Measurements from ENCODE around the gene TSEN2.
"Not testable (repeated sequence)": the region's sequence is repeated elsewhere in the genome, so short reads cannot be mapped to it uniquely, and the experiment has no call there.

Gene TSEN2

GRCh38 chr3:12452361-12453330, 31.6 kb upstream of the TSEN2 start:
- DNase-seq (ENCODE audit: low spot score) = no peak

DNA sequence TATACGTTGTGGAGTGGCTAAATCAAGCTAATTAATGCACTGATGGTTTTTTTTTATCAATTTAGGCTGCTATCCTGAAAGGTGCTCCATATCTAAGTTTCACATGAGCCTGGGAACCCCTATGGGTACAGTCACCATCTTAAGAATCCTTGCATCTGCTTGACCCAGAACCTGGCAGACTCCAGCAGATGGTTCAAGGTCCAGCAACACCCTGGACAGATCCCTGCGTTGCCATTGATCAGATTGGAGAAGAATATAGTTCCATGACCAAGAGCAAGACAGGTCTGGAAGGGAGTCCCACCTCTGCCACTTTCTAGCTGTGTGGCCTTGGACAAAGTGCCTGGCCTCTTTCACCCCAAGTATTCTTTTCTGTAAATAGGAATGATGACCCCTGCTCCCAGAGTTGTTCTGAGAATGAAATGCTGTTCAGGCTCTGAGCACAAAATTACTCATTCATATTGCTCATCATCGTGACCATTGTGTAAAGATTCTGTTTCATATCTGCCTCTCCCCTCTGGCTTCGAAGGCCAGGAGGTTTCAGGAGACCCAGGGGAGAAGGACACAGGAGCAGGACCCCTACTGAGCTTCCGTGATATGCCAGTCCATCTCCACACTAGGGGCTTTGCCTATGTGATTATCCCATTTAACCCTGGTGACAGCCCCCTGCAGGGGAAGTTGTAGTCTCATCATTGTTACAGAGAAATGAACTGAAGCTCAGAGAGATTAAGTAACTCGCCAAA, 30.0 kb upstream of the TSEN2 start:
- DNase-seq (ENCODE audit: low spot score) = no peak

GRCh38 chr3:12454816-12455121, 29.5 kb upstream of the TSEN2 start:
- no peak for DNase-seq (ENCODE audit: low spot score)

- no peak for DNase-seq (ENCODE audit: low spot score)
These were observed 28.5 kb upstream of the TSEN2 start for GRCh38 chr3:12455740-12456139.

- no peak for DNase-seq (ENCODE audit: low spot score)
These were observed 27.8 kb upstream of the TSEN2 start for GRCh38 chr3:12456441-12456840.

DNA sequence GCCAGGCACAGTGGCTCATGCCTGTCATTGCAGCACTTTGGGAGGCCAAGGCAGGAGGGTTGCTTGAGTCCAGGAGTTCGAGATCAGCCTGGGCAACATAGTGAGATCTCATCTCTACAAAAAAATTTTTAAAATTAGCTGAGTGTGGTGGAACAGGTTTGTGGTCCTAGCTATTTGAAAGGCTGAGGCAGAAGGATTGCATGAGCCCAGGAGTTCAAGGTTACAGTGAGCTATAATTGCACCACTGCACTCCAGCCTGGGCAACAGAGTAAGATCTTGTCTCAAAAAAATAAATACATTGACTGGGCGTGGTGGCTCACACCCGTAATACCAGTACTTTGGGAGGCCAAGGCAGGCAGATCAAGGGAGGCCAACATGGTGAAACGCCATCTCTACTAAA, 26.9 kb upstream of the TSEN2 start:
- DNase-seq (ENCODE audit: low spot score) = not testable (repeated sequence)

DNA sequence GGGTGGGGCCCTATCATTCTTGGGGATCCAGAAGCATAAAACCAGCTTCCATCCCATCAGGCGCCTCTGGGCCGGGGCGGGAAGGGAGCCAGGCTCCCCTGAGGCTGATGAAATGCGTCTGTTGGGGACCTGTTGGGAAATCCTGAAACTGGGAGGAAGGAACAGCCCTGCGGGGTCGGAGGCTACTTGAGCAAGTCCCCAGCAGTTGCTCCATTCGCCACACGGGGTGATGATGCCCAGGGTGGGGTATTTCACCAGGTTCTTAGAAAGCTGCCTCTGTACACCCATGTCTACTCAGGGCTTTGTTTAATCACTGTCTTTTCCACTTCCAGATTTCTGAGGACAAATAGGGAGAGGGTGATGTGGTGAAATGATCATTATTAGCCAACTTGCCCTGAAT, 25.4 kb upstream of the TSEN2 start:
- no peak for DNase-seq (ENCODE audit: low spot score)

DNA sequence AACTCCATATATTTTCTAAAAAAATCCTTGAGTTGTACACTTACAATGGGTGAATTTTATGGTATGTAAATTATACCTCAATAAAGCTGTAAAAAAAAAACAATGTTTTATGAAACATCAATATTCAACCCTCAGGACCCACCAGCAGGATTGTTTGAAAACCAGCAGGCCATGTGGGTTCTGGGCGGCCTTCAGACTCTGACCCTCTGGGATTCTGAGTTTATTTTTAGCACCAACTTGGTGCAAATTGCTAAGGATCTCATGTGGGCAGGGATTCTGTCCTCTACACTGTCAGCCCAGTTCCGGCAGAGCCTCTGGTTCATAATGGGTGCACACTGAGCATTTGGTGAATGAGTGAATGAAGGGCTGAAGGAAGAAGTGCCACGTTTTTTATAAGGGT, 24.2 kb upstream of the TSEN2 start:
- DNase-seq (ENCODE audit: low spot score) = no peak

- no peak for DNase-seq (ENCODE audit: low spot score)
These were observed 23.1 kb upstream of the TSEN2 start for GRCh38 chr3:12461097-12461649.

DNA sequence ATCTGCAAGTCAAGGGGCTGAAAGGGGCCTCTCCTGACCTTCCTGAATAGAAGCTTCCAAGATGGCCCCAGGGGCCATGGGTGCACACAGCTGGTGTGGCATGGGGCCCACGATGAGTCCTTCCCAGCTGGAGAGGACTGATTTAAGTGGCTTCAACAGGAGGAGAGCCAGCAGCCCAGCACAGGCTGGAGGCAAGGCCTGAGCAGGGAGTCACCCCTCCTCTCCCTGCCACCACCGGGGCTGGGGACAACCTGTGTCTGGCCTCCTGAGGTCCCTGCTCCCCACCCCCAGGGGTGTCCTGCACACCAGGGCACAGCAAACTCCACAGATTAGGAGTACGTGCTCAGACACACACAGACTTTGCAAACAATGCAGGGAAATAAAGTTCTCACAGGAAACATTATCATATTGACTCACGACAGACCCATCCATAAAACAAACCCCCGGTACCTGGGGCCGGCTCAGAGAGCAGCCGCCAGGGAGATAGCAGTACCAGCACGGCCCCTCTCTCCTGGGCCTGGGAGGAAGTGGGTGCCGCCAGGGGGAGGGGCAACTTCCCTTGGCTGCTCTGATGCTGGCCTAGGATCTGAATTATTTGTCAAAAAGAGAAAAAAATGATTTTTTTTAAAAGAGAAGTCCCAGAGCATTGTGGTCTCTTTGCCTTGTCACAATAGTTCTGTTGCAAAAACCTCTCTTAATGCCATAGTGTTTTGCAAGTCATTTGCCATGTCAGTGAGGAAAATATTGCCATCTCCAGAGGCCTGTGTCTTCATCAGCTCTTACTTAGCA, 21.9 kb upstream of the TSEN2 start:
- DNase-seq (ENCODE audit: low spot score) = no peak

DNA sequence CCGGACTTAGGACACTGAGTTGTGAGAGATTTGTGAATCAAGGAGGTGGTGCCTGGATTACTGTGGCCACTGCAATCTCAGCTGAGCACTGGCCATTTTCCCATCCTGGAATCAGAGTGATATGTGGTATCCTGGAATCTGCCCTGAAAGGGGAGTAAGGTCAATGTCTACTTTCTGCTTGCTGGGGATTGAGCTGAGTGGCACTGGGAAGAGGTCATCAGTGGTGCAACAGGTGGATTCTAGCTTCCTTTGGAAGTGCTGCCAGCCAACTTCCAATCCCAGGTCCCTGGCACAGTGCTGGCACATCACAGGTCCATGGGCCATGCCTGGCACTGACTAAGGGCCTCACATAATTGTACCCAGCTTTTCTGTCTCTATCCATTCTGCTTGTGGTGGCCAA, 20.6 kb upstream of the TSEN2 start:
- DNase-seq (ENCODE audit: low spot score) = no peak

DNA sequence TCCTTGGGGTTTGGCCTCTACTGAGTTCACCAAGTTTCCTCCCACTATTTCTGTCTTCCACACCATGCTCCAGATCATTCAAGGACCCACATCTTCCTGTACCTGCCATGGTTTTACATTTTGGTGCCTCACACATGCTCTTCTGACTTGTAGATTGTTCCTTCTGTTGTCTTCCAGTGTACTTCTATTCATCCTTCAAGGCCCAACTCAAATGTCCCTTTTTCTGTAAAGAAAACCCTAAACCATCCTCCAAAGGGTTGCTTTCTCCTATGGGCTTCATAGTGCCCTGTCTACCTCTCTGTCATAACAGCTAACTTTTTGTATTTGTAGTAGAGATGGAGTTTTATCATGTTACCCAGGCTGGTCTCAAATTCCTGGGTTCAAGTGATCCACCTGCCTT, 20.1 kb upstream of the TSEN2 start:
- no peak for DNase-seq (ENCODE audit: low spot score)

DNA sequence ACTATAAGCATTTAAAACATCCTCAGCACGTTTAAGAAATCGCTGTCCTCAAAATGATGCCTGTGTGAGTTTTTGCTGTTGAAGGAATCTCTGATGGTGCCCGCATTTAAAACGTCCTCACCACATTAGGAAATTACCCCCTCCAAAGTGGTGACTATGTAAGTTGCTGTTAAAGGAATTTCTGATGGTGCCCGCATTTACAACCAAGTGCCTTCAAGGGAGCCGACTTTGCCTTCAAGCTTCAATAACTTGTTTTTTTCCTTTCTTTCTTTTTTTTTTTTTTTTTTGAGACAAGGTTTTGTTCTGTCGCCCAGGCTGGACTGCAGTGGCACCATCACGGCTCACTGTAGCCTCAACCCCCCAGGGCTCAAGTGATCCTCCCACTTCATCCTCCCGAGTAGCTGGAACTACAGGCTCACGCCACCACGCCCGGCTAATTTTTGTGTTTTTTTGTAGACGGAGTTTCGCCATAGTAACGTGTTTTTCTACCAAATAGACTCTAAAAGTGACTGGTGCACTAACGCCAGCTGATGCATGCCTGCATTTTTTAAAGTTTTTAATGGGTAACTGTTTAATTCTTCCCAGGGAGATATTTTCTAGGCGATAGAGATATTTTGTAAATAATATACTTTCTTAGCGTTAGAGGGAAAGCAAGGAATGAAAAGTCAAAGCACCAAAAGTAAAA, 19.0 kb upstream of the TSEN2 start:
- no peak for DNase-seq (ENCODE audit: low spot score)

DNA sequence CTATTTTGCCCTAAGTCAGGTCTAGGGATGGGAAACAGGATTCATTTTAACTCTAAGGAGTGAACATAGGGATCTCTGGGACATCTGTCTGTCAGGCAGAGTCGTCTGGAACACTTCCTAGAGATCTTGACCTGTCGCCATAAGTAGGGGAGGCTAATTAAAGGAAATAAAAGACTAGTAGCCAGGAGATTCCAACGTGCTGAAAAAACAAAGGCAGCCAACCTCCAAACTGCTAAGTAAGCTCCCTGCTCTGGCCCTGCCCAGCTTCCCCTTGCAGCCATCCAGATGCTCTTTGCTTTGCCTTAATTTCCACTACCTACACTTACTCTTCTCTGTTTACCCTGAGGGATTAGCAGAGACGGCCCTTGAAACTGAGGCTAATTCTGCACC, 18.4 kb upstream of the TSEN2 start:
- no peak for DNase-seq (ENCODE audit: low spot score)

GRCh38 chr3:12467746-12468145, 16.5 kb upstream of the TSEN2 start:
- no peak for DNase-seq (ENCODE audit: low spot score)

DNA sequence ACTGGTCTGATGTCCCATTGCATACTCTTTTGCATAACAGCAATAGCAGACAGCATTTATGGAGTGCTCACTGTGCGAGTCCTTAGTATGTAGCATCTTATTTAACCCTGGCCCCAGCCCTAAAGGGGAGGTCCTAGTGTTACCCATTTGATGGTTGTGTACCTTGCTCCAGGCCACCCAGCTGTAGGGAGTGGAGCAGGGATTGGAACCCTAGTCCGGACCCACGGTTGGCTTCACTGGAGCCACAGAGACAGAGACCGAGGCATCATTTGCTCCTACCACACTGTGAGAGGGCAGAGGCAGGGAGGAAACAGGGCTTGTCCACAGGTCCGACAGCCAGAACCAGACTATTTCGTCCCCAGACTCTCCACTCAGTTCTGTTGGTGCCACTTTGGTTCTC, 16.0 kb upstream of the TSEN2 start:
- DNase-seq (ENCODE audit: low spot score) = no peak

DNA sequence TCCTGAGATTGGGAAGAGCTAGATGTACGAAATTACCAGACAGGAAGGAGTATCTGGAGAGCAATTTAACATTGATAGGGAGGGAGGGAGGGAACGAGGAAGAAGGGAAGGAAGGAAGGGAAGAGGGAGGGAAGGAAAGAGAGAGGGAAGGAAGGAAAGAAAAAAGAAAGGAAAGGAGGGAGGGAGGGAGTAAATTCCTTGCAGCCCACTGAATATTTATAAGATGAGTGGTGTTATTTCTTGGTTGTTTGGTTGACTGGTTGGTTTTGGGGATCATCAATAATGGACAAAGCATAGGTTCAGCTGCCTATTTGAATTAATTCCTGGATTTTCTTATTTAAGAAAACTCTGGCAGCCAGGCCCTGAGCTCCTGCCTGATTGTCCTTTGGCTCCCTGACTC, 15.5 kb upstream of the TSEN2 start:
- no peak for DNase-seq (ENCODE audit: low spot score)

DNA sequence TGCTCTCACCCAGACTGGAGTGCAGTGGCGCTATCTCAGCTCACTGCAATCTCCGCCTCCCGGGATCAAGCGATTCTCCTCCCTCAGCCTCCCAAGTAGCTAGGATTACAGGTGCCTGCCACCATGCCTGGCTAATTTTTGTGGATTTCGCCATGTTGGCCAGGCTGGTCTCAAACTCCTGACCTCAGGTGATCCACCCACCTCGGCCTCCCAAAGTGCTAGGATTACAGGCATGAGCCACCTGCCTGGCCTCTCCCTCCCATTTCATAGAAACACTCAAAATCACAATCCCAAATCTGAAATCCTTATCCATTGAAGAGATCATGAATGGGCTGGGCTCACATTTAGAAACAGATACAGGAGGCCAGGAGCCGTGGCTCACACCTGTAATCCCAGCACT, 15.1 kb upstream of the TSEN2 start:
- not testable (repeated sequence) for DNase-seq (ENCODE audit: low spot score)

- no peak for DNase-seq (ENCODE audit: low spot score)
These were observed 14.2 kb upstream of the TSEN2 start for GRCh38 chr3:12470111-12470510.

DNA sequence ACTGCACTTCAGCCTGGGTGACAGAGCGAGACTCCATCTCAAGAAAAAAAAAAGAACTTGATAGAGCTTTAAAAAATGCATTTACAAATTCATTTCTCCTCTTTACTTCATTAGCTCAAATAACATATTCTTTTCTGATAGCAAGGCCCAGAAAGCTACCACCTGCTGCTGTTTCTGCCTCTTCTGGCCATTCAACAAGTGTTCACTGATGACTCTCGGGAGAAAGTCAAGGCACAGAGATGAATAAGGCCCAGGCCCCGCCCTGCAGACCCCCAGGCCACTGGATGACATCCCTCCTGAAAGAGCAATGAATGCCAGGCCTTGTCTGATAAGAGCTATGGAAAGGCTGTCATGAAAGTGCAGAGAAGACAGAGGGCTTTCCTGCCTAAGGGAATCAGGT, 13.6 kb upstream of the TSEN2 start:
- no peak for DNase-seq (ENCODE audit: low spot score)

GRCh38 chr3:12471241-12471640, 13.0 kb upstream of the TSEN2 start:
- DNase-seq (ENCODE audit: low spot score) = no peak

All from hematopoietic multipotent progenitor cell treated with erythropoietin and hydrocortisone succinate and interleukin-3 and kit ligand, for 17 days (in vitro differentiated cells).